Keratinocyte (primary cell): ENCODE data around the gene PXYLP1.

Experiments used
- CTCF ChIP-seq, 3 experiments: IDR thresholded peaks in 1 of 3; conservative IDR thresholded peaks in 1 of 3; optimal IDR thresholded peaks in 1 of 3; 2 replicates in 2 of 3; 3 replicates in 1 of 3; pipeline versions ENCODE3 to v1.5.1; 2011; ENCODE audit warnings: low read length in 3 of 3, mild to moderate bottlenecking in 3 of 3, moderate library complexity in 2 of 3, control low read depth in 1 of 3, inconsistent platforms in 1 of 3; ENCODE audit not compliant: insufficient read depth in 2 of 3; ENCODE audit errors: extremely low read depth in 1 of 3
- EZH2 ChIP-seq: IDR thresholded peaks from one replicate; pipeline ENCODE4 v1.6.1; 2012; ENCODE audit warnings: inconsistent platforms, mild to moderate bottlenecking, low read length, moderate library complexity

- TF ChIP-seq CTCF (optimal IDR thresholded peaks at IDR 0.05 in 1 of 3, IDR thresholded peaks at IDR 0.05 in 1 of 3, conservative IDR thresholded peaks at IDR 0.05 in 1 of 3; ENCODE audit: extremely low read depth in 1 of 3, insufficient read depth in 2 of 3, low read length in 3 of 3) (no peak), EZH2 (no peak)
Observed at GRCh38 chr3:141274411-141275031, 42.9 kb downstream of the PXYLP1 start.
